Hippocampal formation (tissue), 2 donors: ENCODE results near the gene SGSM1.
A peak's percentile ranks its signal among the peaks of the same experiment; 100 is the strongest.

Experiments used
- DNase-seq, 2 donors: peaks; one replicate each; lab custom pipeline; 2025; lab: John Stamatoyannopoulos, UW

Gene SGSM1, protein sequence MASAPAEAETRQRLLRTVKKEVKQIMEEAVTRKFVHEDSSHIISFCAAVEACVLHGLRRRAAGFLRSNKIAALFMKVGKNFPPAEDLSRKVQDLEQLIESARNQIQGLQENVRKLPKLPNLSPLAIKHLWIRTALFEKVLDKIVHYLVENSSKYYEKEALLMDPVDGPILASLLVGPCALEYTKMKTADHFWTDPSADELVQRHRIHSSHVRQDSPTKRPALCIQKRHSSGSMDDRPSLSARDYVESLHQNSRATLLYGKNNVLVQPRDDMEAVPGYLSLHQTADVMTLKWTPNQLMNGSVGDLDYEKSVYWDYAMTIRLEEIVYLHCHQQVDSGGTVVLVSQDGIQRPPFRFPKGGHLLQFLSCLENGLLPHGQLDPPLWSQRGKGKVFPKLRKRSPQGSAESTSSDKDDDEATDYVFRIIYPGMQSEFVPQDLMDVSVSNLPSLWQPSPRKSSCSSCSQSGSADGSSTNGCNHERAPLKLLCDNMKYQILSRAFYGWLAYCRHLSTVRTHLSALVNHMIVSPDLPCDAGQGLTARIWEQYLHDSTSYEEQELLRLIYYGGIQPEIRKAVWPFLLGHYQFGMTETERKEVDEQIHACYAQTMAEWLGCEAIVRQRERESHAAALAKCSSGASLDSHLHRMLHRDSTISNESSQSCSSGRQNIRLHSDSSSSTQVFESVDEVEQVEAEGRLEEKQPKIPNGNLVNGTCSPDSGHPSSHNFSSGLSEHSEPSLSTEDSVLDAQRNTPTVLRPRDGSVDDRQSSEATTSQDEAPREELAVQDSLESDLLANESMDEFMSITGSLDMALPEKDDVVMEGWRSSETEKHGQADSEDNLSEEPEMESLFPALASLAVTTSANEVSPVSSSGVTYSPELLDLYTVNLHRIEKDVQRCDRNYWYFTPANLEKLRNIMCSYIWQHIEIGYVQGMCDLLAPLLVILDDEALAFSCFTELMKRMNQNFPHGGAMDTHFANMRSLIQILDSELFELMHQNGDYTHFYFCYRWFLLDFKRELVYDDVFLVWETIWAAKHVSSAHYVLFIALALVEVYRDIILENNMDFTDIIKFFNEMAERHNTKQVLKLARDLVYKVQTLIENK

GRCh38 chr22:24805790-24806662 lies at the start of gene SGSM1:
Gene SGSM1, plus strand, starts transcription at chr22:24806211. Its CDS starts 115 bp downstream, at chr22:24806326.
- DNase-seq = peak; percentile 56 to 62

- DNase-seq = peak in 1 of 2 donors; percentile 27
Observed at GRCh38 chr22:24758164-24758799, 47.7 kb upstream of the SGSM1 start.

- no peak for DNase-seq
Observed at GRCh38 chr22:24759765-24760164, 46.2 kb upstream of the SGSM1 start.

DNA sequence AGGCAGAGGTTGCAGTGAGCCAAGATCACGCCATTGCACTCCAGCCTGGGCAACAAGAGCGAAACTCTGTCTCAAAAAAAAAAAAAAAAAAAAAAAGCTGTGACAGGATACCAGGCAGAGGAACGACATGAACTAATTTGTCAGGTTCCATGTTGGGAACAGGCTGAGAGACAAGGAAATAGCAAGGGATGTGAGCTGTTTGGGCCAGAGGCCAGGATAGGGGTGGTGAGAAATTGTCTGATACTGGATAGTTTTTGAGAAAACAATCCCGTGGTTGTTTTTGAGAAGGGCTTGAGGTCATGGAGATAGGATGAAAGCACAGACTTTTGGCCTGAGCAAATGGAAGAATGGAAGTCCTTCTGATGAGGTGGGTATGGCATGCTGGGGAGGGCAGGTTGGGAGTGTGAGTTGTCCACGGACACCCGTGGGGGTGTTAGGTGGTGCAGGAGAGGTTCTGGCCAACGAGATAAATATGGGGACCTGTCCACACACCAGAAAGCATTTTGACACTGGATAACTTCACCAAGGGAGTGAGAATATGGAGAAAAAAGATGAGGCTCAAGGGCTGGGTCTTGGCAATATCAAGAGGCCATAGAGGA lies 45.2 kb upstream of the SGSM1 start:
- no peak for DNase-seq

- DNase-seq = no peak
Observed at GRCh38 chr22:24761888-24762675, 43.9 kb upstream of the SGSM1 start.

DNA sequence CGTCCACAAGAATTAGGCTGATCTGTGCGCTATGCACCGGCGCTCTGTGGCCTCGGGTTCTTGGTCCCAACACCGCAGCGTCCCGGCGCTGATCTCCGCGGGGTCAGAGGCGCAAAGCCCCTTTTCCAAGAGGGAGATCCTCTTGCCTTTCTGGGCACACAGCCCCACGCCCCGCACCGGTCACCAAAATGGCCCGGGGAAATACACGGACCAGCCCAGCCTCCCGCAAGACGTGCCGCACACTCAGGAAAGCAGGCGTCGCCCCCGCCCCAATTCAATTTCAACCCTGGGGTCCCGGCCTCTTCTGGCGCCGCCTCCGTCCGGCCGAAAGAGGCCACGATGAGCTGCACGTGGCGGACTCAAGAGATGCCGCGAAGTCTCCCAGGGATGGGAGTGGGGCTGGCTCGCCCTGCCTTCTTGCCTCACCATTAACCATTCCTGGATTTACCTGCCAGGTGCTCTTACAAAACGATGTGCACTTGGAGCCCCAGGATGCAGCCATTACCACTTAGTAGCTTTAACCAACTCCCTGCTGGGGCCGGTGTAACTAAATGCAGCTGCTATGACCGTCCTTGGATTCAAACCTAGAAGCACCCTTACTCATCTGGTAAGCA lies 42.0 kb upstream of the SGSM1 start:
- no peak for DNase-seq

GRCh38 chr22:24765166-24765565 lies 40.8 kb upstream of the SGSM1 start:
- DNase-seq = no peak

- DNase-seq = peak; percentile 15 to 62
Observed at GRCh38 chr22:24768537-24769374, 37.3 kb upstream of the SGSM1 start.

DNA sequence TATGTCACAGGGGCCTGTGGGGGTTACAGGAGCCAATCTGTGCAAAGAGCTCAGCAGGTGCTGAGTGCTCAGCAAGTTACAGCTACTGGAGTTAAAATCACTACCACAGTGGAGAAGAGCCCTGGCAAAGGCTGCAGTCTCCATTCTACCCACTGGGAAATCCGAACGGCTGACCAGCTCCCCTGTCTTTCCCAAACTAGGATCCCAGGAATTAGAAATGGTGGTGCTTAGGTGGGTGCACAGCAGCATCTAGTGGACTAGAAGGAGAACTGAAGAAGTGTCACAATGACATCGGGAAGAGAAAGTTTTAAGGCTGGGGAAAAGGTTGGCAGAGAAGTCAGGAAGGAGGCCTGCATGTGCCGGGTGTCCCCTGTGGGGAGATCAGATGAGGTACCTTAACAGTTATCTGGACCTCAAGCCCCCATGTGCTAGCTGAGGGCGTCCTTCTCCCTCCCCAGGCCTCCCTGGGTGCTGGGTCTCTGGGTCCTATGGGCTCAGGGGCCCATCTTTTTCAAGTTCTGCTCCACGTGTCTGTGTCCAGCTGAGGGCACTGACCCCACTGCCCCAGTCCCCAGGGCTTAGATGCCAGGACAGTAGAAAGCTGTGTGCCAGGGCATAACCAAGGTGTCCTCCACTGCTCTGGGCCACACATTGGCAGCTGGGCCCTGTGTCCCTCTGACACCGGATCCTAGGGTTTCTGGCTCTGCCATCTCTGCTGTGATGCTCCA lies 33.4 kb upstream of the SGSM1 start:
- no peak for DNase-seq

- no peak for DNase-seq
Observed at GRCh38 chr22:24775769-24776492, 30.1 kb upstream of the SGSM1 start.

- DNase-seq = no peak
Observed at GRCh38 chr22:24776525-24776924, 29.5 kb upstream of the SGSM1 start.

DNA sequence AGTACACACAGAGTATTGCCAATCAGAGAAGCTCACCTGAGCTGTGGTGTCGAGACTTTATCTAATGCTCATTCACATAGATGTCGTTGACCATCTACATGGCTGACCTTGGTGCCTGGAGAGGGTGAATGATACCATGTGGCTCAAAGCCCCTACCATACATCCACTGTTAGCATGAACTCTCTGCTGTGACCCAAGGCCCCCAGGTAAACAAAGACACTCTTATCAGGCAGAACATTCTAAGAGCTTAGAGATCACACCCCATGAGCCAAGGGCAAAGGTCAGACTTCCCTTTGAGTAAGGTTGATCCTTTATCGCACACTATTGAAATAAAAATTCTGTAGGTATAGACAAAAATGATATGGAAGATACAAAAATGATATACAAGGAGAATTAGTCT lies 16.5 kb upstream of the SGSM1 start:
- DNase-seq = no peak

DNA sequence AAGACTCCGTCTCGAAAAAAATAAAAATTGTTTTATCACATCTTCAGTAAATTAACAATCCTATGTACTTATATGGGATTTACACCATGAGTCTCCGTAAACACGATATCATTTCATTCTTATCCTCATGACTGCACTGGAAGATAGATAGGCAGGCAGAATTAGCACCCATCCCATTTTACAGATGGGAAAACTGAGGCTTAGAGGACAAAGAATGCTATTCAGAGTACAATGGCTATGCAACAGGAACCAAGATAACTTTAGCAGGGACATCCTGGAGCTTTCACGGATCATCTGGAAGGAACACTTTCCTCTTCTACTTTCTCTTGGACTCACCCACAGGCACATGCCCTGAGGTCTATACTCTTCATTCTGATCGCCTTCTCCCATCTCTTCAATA lies 14.6 kb upstream of the SGSM1 start:
- no peak for DNase-seq

DNA sequence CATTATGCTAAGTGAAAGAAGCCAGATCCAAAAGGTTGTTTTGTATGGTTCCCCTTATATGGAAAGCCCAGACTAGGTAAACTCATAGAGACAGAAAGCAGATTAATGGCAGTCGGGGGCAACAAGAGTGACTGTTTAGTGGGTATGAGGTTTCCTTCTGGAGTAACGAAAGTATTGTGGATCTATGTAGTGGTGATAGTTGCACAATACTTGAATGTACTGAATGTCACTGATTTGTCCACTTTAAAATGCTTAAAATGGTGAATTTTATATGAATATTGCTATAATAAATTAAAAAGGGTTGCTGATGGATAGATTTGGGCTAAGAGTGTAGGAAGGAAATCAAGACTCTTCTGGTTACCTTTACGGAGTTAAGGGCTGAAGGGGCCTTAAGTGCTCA lies 10.0 kb upstream of the SGSM1 start:
- no peak for DNase-seq

GRCh38 chr22:24796860-24797259 lies 9.2 kb upstream of the SGSM1 start:
- no peak for DNase-seq

- DNase-seq = no peak
Observed at GRCh38 chr22:24801901-24802465, 4.0 kb upstream of the SGSM1 start.
